SJSA1 (cell line): ENCODE results near the gene PPP1R10. TPM values are rescaled to one million over a fixed set of nuclear protein-coding genes. Genes with fewer than 3 reads are reported as not detected.
"Not testable (repeated sequence)": the region's sequence is repeated elsewhere in the genome, so short reads cannot be mapped to it uniquely, and the experiment has no call there.

Experiments
- DNase-seq, 2 experiments: peaks; one replicate each; pipeline ENCODE4 v3.0.0-alpha.2; 2015 to 2020; ENCODE audit warnings: low spot score in 2 of 2, low read depth in 1 of 2
- H3K27ac ChIP-seq: fragments of 250-450 bp; sonication (Bioruptor Pico); 2 replicates; pipeline ENCODE4 v1.5.1; 2020; ENCODE audit warnings: mild to moderate bottlenecking, moderate library complexity
- H3K27me3 ChIP-seq: fragments of 250-450 bp; sonication (Bioruptor Pico); replicated peaks from 2 replicates; pipeline ENCODE4 v1.5.1; 2020; ENCODE audit warnings: mild to moderate bottlenecking, moderate library complexity
- H3K36me3 ChIP-seq: fragments of 250-450 bp; sonication (Bioruptor Pico); 2 replicates; pipeline ENCODE4 v1.5.1; 2020; ENCODE audit warnings: mild to moderate bottlenecking
- H3K4me1 ChIP-seq: fragments of 250-450 bp; sonication (Bioruptor Pico); replicated peaks from 2 replicates; pipeline ENCODE4 v1.6.1; 2021; ENCODE audit warnings: mild to moderate bottlenecking
- H3K4me3 ChIP-seq: fragments of 250-450 bp; sonication (Bioruptor Pico); 2 replicates; pipeline ENCODE4 v1.5.1; 2020; ENCODE audit warnings: mild to moderate bottlenecking
- H3K9me3 ChIP-seq: fragments of 250-450 bp; sonication (Bioruptor Pico); replicated peaks from 2 replicates; pipeline ENCODE4 v1.5.1; 2020; ENCODE audit warnings: mild to moderate bottlenecking
- total RNA-seq: library from RNA; depleted of rRNA; stranded (reverse); fragments of >200 nt; shearing (Covaris generic); gene quantifications from 2 replicates; pipeline ENCODE4 v1.2.3, GENCODE V29; 2014; rRNA removed

Gene PPP1R10
- total RNA-seq, result 16.8 and 21.0 TPM in 2 replicates

- Histone ChIP-seq H3K27ac (peak within 1 kb of the TSS; percentile 99), H3K9me3 (no peaks in the 10 kb centered on the region), H3K27me3 (no peaks in the 10 kb centered on the region), H3K4me3 (peak within 1 kb of the TSS; percentile 57), H3K36me3 (peaks cover 62% of the 10 kb centered on the region), H3K4me1 (peaks cover 34% of the 10 kb centered on the region)
- DNase-seq, result peak; percentile 100
Observed at GRCh38 chr6:30616811-30617564, at the start of gene PPP1R10. TSS of gene PPP1R10 (minus strand) at chr6:30617243. CDS start at chr6:30609944, 7,299 bp downstream.

- H3K4me3 ChIP-seq, H3K4me1 ChIP-seq, H3K27me3 ChIP-seq, DNase-seq, H3K9me3 ChIP-seq, H3K27ac ChIP-seq: not testable (repeated sequence)
- H3K36me3 ChIP-seq, result peaks cover 92% of the 10 kb centered on the region
Observed at GRCh38 chr6:30666300-30666699, 49.3 kb upstream of the PPP1R10 start.

DNA sequence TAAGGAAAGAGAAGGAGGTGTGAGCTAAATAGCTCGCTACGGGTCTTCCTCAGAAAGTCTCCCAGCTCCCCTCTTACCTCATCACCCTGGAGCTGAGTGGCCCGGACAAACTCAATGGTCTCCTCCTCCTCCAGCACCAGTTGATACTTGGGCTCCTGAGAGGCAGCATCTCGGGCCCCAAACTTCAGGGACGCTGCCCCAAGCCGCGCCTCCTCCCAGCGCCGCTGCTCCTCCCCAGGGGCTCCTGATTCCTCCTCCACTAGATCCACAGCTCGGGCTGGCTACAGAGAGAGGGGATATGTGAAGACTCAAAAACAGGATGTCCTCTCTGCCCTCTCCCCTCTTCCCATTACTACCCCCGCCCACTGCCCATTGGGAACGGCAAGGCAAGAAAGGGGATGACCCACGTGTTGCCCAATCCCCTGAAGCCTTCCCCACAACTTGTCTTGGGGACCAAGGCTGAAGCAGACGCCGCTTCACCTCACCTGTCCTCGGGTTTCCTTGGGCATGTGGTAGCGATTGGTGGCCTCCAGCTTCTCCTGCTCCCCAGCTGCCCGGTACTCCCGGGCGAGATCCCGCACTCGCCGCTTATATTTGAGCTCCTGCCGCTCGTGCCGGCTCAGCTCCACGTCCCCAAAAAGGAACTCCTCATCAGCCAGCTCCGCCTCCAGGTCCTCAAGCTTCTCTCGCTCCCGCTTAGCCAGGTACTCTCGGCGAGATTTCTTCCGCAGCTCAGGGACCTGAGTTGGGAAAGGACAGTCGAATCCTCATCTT, 48.1 kb upstream of the PPP1R10 start:
- Histone ChIP-seq H3K4me3 (no peak overlapping the region), H3K36me3 (peaks cover 92% of the 10 kb centered on the region), H3K9me3 (no peaks in the 10 kb centered on the region), H3K4me1 (no peaks in the 10 kb centered on the region), H3K27me3 (no peaks in the 10 kb centered on the region), H3K27ac (no peak overlapping the region)
- no peak for DNase-seq

DNA sequence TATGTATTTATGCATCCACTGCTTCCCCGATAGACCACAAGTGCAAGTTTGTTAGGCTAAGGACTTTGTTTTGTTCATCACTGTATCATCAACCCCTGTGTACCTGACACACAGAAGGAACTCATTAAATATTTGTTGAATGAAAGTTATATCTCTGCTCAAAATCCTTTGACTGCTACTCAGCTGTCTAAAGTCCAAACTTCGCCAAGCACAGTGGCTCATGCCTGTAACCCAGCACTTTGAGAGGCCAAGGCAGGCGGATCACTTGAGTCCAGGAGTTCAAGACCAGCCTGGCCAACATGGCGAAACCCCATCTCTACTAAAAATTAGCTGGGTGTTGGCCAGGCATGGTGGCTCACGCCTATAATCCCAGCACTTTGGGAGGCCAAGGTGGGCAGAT, 40.9 kb upstream of the PPP1R10 start:
- H3K4me3 ChIP-seq, H3K9me3 ChIP-seq, H3K4me1 ChIP-seq, DNase-seq, H3K27me3 ChIP-seq, H3K27ac ChIP-seq: not testable (repeated sequence)
- peaks cover 96% of the 10 kb centered on the region for H3K36me3 ChIP-seq

DNA sequence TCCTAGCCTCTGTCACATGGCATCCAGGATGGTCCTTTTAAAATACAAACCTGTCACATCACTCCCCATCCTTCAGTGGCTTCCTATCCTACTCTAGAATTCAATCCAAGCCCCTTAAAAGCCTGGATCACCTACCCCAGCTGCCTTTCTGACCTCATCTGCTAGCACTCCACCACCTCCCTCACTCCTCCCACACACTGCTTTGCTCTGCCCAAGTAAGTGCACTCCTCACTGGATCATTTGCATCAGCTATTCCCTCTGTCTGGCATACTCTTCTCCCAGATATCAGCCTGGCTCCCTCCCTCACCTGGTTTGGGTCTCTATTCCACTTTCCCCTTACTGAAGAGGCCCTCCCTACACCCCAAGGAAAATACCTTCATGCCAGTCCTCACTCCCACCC, 40.4 kb upstream of the PPP1R10 start:
- H3K36me3 ChIP-seq, result peaks cover 96% of the 10 kb centered on the region

DNA sequence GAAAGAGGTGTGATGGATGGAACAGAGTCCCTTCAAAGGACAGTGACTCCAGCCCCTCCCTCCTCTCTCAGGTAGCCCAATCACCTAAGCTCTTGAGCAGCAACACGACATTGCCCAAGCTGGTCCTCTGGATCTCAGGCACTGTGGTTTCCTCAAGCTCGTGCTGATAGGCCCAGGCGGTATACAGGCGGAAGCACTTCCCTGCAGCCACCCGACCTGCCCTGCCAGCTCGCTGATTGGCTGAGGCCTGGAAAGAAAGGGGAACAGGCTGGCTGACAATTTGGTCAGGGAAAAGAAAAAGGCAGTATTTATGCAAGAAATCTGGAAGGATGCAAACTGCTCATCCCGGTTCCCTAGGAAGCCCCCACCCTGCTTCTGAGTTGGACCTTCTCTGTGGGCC, 39.5 kb upstream of the PPP1R10 start:
- H3K27ac ChIP-seq, result no peak overlapping the region
- no peaks in the 10 kb centered on the region for H3K27me3 ChIP-seq
- no peaks in the 10 kb centered on the region for H3K4me1 ChIP-seq
- H3K36me3 ChIP-seq, result peaks cover 96% of the 10 kb centered on the region
- H3K9me3 ChIP-seq, result no peaks in the 10 kb centered on the region
- no peak for DNase-seq
- no peak overlapping the region for H3K4me3 ChIP-seq

More for the DNA sequence above, 40.4 kb upstream of the PPP1R10 start:
- Histone ChIP-seq H3K27ac (no peak overlapping the region), H3K4me3 (no peak overlapping the region), H3K27me3 (no peaks in the 10 kb centered on the region), H3K4me1 (no peaks in the 10 kb centered on the region), H3K9me3 (no peaks in the 10 kb centered on the region)
- DNase-seq, result no peak

DNA sequence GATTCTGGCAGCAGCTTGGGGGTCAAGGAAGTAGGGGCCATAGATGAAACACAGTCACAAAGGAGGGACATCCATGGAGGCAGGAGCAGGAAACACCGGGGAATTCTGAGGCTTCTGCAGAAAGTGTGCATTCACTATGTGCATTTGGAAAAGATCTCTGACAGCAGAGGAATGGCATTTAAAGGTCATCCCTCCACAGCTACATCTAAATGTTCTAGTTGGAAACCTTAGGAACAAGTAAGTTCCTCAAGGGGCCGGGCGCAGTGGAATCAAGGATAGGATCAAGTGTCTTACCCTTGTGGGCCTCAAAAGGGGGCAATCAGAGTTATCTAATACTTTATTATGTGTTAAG, 38.7 kb upstream of the PPP1R10 start:
- Histone ChIP-seq H3K27ac (no peak overlapping the region), H3K36me3 (peaks cover 96% of the 10 kb centered on the region), H3K27me3 (no peaks in the 10 kb centered on the region), H3K9me3 (no peaks in the 10 kb centered on the region), H3K4me1 (no peaks in the 10 kb centered on the region), H3K4me3 (no peak overlapping the region)
- no peak for DNase-seq

DNA sequence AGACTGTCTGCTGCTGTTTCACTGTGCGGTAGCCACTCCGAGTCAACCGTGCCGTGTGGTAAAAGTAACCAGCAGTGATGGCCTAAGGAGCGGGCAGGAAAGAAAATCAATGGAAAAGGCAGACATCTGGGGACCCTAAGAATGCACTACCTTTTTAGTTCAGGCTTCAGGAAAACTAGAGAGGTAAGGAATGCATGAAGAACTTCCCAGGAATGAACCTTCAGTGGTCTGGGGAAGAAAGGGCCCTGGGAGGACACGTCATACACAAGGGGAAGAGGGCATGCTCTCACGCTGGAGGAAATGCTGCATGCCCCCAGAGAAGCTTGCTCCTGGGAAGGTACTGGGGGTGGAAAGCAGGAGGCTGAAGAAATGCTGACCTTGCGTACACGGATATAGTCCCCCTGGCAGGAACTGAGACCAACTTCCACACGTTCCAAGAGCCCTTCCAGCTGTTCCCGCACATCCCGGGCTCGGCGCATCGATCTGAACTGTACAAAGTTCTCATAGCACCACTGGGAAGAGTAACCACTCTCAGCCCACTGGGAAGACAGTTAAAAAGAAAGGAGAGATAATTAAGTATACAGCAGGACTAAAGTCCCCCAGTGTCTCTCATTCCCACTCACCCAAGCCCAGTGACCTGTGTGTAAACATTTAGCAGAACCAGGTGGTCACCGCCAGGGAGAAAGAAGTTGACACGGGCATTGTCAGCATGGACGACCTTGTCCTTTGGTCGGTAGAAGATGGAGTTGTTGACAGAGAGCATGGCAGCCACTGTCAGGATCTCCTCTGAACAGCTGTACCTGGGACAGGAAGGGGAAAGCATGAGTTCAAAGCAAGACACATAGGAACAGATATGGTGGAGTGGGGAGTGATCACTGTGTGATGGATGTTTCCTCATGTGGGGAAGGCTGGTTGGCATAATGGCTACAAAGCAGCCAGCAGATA, 38.0 kb upstream of the PPP1R10 start:
- Histone ChIP-seq H3K36me3 (peaks cover 89% of the 10 kb centered on the region), H3K27ac (no peak overlapping the region), H3K9me3 (no peaks in the 10 kb centered on the region), H3K27me3 (no peaks in the 10 kb centered on the region), H3K4me3 (no peak overlapping the region), H3K4me1 (no peaks in the 10 kb centered on the region)
- no peak for DNase-seq

- H3K36me3 ChIP-seq, result peaks cover 62% of the 10 kb centered on the region
- H3K4me3 ChIP-seq, result no peak overlapping the region
- no peak for DNase-seq
- H3K9me3 ChIP-seq, result no peaks in the 10 kb centered on the region
- no peak overlapping the region for H3K27ac ChIP-seq
- H3K4me1 ChIP-seq, result peaks cover 11% of the 10 kb centered on the region
- no peaks in the 10 kb centered on the region for H3K27me3 ChIP-seq
Observed at GRCh38 chr6:30651143-30651542, 34.1 kb upstream of the PPP1R10 start.

GRCh38 chr6:30647242-30648116, 30.4 kb upstream of the PPP1R10 start:
- no peak overlapping the region for H3K27ac ChIP-seq

DNA sequence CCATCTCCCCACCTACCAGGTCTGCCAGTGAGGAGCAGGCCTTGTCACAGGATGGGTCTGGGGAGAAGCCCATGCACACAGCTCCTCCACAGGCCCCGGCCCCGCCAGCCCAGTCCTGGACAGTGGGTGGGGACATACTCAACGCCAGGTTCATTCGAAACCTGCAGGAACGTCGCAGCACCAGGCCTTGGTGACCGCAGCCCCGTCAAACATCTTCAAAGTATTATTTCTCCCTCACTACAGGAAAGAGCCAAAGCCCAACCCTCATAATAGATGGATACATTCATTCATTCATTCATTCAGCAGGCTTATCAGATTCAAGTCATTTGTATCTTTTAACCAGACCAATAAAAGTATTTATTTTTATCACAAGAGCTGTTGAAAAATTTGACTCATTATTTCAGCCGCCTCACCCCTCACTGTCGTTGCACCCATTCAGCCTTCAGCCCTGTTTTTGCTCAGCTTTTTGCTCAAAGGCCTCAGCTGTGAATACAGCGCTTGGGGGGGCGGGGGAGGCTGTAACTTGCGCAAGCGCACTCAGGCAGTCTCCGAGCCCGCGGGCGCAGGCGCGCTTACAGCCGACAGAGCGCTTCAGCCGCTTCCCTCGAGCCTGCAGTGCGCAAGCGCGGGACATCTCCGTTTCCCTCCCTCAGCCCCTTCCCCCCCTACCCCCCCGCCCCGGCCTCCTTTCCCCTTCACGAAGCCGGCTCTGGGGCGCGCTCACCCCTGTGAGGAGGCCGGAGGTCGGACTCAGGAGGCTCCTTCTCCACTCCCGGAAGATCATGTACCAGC, 29.6 kb upstream of the PPP1R10 start, which contains the start of gene C6orf136:
C6orf136 (plus strand) TSS at position 684 of the 792 bp plus-strand sequence; CDS start at position 783, 99 bp downstream.
- H3K27me3 ChIP-seq, result no peaks in the 10 kb centered on the region
- no peaks in the 10 kb centered on the region for H3K9me3 ChIP-seq
- DNase-seq, result peak; percentile 82 to 95
- H3K36me3 ChIP-seq, result peaks cover 35% of the 10 kb centered on the region
- H3K27ac ChIP-seq, result no peak within 1 kb of the TSS
- H3K4me1 ChIP-seq, result peaks cover 11% of the 10 kb centered on the region
- peak within 1 kb of the TSS; percentile 83 for H3K4me3 ChIP-seq

More at GRCh38 chr6:30647242-30648116, 30.4 kb upstream of the PPP1R10 start:
- peaks cover 36% of the 10 kb centered on the region for H3K36me3 ChIP-seq
- peak; percentile 64 to 78 for DNase-seq
- H3K4me1 ChIP-seq, result peaks cover 11% of the 10 kb centered on the region
- peak overlapping the region; percentile 83 for H3K4me3 ChIP-seq
- no peaks in the 10 kb centered on the region for H3K27me3 ChIP-seq
- no peaks in the 10 kb centered on the region for H3K9me3 ChIP-seq

GRCh38 chr6:30645989-30646388, 28.9 kb upstream of the PPP1R10 start:
- H3K27me3 ChIP-seq, result no peaks in the 10 kb centered on the region
- peaks cover 32% of the 10 kb centered on the region for H3K36me3 ChIP-seq
- no peak overlapping the region for H3K27ac ChIP-seq
- H3K4me1 ChIP-seq, result peaks cover 11% of the 10 kb centered on the region
- no peak overlapping the region for H3K4me3 ChIP-seq
- no peak for DNase-seq
- H3K9me3 ChIP-seq, result no peaks in the 10 kb centered on the region
